K562 (cell line): Measurements from ENCODE around the gene TSPAN18. TPM values are rescaled to one million over a fixed set of nuclear protein-coding genes. Genes with fewer than 3 reads are reported as not detected.

ENCODE experiments used
- FOXP1 ChIP-seq: sonication (generic); formaldehyde crosslinking; IDR thresholded peaks from 2 replicates; pipeline ENCODE4 v1.8.0; 2022; ENCODE audit warnings: mild to moderate bottlenecking, missing genetic modification reagents
- MTA3 ChIP-seq: fragments of 450-650 bp; formaldehyde crosslinking; IDR thresholded peaks from 2 replicates; pipeline ENCODE4 v1.6.1; 2017; ENCODE audit warnings: mild to moderate bottlenecking, borderline replicate concordance
- PHB ChIP-seq: fragments of 250-450 bp; sonication (Bioruptor Pico); IDR thresholded peaks from 2 replicates; pipeline ENCODE4 v1.5.0; 2021
- POLR2G ChIP-seq: fragments of 200-400 bp; formaldehyde crosslinking; IDR thresholded peaks from 2 replicates; pipeline ENCODE4 v1.6.1; 2017; ENCODE audit warnings: low read depth, mild to moderate bottlenecking, antibody characterized with exemption, low read length, moderate library complexity
- PPARD ChIP-seq: fragments of 250-450 bp; sonication (Bioruptor Pico); IDR thresholded peaks from 2 replicates; pipeline ENCODE4 v1.8.0; 2022; ENCODE audit warnings: inconsistent platforms, mild to moderate bottlenecking, moderate library complexity
- RBM22 ChIP-seq: fragments of 200-400 bp; formaldehyde crosslinking; IDR thresholded peaks from 2 replicates; pipeline ENCODE4 v1.6.1; 2018; ENCODE audit warnings: low read length, low read depth; ENCODE audit not compliant: poor library complexity, severe bottlenecking
- RFX7 ChIP-seq: fragments of 250-450 bp; sonication (Bioruptor Pico); IDR thresholded peaks from 2 replicates; pipeline ENCODE4 v1.5.1; 2021; ENCODE audit warnings: mild to moderate bottlenecking
- SAP30 ChIP-seq: fragments of 200-600 bp; sonication (generic); IDR thresholded peaks from 2 replicates; pipeline ENCODE4 v1.6.1; 2012; ENCODE audit warnings: borderline replicate concordance, low read depth, mild to moderate bottlenecking, moderate library complexity, low read length, control low read depth, inconsistent platforms; ENCODE audit not compliant: insufficient read depth, poor library complexity, severe bottlenecking
- SMC3 ChIP-seq: conservative IDR thresholded peaks from 2 replicates; pipeline ENCODE4 v1.6.1; 2011; ENCODE audit warnings: low read depth, low read length, improper control_type of control experiment; ENCODE audit not compliant: insufficient read depth
- TARDBP ChIP-seq: fragments of 450-650 bp; IDR thresholded peaks from 2 replicates; pipeline ENCODE4 v1.6.1; 2016
- TCF3 ChIP-seq: sonication (generic); formaldehyde crosslinking; IDR thresholded peaks from 2 replicates; pipeline ENCODE4 v1.4.0; 2020; ENCODE audit warnings: mild to moderate bottlenecking, missing genetic modification reagents
- TCF7L2 ChIP-seq: fragments of 150-350 bp; IDR thresholded peaks from 2 replicates; pipeline ENCODE4 v1.6.1; 2016; ENCODE audit warnings: low read depth, mild to moderate bottlenecking, low read length, moderate library complexity
- ZFP91 ChIP-seq: sonication (generic); formaldehyde crosslinking; IDR thresholded peaks from 2 replicates; pipeline ENCODE4 v1.8.0; 2022; ENCODE audit warnings: mild to moderate bottlenecking, missing genetic modification reagents
- ZNF175 ChIP-seq: fragments of 200-800 bp; sonication (Bioruptor generic); IDR thresholded peaks from 2 replicates; pipeline ENCODE4 v1.6.1; 2016; ENCODE audit warnings: low read depth, mild to moderate bottlenecking, missing genetic modification characterization, missing compliant biosample characterization
- ZNF583 ChIP-seq: fragments of 250-450 bp; sonication (Bioruptor Pico); IDR thresholded peaks from 2 replicates; pipeline ENCODE4 v1.4.0; 2020
- ZNF699 ChIP-seq: fragments of 250-450 bp; sonication (Bioruptor Pico); IDR thresholded peaks from 2 replicates; pipeline ENCODE4 v1.8.0; 2021; ENCODE audit warnings: mild to moderate bottlenecking, moderate library complexity; ENCODE audit not compliant: insufficient replicate concordance
- polyA plus RNA-seq, 8 experiments: library from polyadenylated mRNA; depleted of rRNA in 4 of 8; stranded (reverse) in 5 of 8; unstranded in 3 of 8; fragments of >200 nt; fragmentation: Nextera tagmentation in 2 of 8; fragmentation: Illumina TruSeq in 1 of 8; extraction: Ambion mirVana in 2 of 8; extraction: Trizol in 1 of 8; gene quantifications; 2 replicates each; pipeline versions ENCODE4 v1.2.1 to v1.2.3, GENCODE V29; 2011 to 2014; ENCODE audit warnings: inconsistent platforms in 1 of 8, missing spikeins in 1 of 8
- total RNA-seq, 7 experiments: library from RNA; depleted of rRNA in 6 of 7; stranded (reverse); fragments of >200 nt in 6 of 7; fragmentation: Illumina TruSeq in 2 of 7; extraction: Trizol in 2 of 7; gene quantifications; 2 replicates each; pipeline versions ENCODE4 v1.2.1 to v1.2.3, GENCODE V29; 2011 to 2021; ENCODE audit warnings: low replicate concordance in 1 of 7
- TF ChIP-seq, protein P1 (sequence below): fragments of 450-650 bp; conservative IDR thresholded peaks from 2 replicates; pipeline ENCODE4 v1.6.1; 2016; ENCODE audit warnings: missing genetic modification characterization, low read depth, mild to moderate bottlenecking, control low read depth, missing compliant biosample characterization
- TF ChIP-seq, protein P2 (sequence below): fragments of 250-450 bp; sonication (Bioruptor Pico); IDR thresholded peaks from 2 replicates; pipeline ENCODE4 v1.4.0; 2020

TSPAN18 gene
- total and polyA plus RNA-seq, 9 of the 15 experiments (the other 6 are each of a cell fraction or from before 2014, with no cell fraction given) = 0.17 to 0.35 (median 0.22) TPM; not detected in 4

DNA sequence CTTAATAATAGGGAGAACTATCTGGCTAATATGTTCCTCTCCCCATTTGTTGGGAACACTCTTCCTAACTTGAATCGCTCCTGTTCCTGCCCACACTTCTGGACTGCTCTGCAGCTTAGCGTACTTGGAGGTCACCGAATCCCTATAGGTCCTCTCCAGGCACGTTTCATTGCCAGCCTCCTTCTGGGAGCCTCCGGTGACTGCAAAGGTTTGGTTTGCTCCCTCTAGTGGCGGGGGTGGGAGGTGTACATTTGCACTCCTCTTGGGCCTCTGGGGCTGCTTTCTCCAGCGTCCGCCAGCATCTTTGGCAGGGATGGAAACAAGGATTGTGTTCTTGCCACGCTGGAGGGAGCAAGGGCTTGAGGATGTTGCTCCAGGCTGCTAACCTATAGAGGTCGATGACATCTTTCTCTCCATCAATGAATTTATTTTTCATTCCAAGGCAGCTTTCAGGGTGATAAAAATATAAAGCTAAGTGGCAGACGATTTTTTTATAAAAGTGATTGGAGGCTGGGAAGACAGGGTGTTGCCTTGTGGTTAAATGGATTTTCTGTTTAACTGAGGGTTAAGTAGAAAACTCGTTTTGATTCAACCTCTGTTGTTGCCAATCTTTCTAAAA is 48.7 kb downstream of the TSPAN18 start (continued):
- TF ChIP-seq ZNF583 (CRISPR knock-in tag) (no peak), ZNF699 (CRISPR knock-in tag) (no peak), SAP30 (no peak), ZFP91 (CRISPR knock-in tag) (no peak), FOXP1 (no peak), MTA3 (peak; percentile 55; the same call in 1 of the 2 replicates), RFX7 (CRISPR knock-in tag) (no peak), TARDBP (no peak), SMC3 (0 out of 2 replicates have a peak, but pooled peaks have one; percentile 31), RBM22 (no peak), POLR2G (no peak), ZNF175 (no peak), PPARD (no peak), PHB (CRISPR knock-in tag) (no peak), TCF3 (no peak), TCF7L2 (no peak)
- TF ChIP-seq, protein P1, sequence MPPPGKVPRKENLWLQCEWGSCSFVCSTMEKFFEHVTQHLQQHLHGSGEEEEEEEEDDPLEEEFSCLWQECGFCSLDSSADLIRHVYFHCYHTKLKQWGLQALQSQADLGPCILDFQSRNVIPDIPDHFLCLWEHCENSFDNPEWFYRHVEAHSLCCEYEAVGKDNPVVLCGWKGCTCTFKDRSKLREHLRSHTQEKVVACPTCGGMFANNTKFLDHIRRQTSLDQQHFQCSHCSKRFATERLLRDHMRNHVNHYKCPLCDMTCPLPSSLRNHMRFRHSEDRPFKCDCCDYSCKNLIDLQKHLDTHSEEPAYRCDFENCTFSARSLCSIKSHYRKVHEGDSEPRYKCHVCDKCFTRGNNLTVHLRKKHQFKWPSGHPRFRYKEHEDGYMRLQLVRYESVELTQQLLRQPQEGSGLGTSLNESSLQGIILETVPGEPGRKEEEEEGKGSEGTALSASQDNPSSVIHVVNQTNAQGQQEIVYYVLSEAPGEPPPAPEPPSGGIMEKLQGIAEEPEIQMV (tag) = peak; percentile 99
- TF ChIP-seq, protein P2, sequence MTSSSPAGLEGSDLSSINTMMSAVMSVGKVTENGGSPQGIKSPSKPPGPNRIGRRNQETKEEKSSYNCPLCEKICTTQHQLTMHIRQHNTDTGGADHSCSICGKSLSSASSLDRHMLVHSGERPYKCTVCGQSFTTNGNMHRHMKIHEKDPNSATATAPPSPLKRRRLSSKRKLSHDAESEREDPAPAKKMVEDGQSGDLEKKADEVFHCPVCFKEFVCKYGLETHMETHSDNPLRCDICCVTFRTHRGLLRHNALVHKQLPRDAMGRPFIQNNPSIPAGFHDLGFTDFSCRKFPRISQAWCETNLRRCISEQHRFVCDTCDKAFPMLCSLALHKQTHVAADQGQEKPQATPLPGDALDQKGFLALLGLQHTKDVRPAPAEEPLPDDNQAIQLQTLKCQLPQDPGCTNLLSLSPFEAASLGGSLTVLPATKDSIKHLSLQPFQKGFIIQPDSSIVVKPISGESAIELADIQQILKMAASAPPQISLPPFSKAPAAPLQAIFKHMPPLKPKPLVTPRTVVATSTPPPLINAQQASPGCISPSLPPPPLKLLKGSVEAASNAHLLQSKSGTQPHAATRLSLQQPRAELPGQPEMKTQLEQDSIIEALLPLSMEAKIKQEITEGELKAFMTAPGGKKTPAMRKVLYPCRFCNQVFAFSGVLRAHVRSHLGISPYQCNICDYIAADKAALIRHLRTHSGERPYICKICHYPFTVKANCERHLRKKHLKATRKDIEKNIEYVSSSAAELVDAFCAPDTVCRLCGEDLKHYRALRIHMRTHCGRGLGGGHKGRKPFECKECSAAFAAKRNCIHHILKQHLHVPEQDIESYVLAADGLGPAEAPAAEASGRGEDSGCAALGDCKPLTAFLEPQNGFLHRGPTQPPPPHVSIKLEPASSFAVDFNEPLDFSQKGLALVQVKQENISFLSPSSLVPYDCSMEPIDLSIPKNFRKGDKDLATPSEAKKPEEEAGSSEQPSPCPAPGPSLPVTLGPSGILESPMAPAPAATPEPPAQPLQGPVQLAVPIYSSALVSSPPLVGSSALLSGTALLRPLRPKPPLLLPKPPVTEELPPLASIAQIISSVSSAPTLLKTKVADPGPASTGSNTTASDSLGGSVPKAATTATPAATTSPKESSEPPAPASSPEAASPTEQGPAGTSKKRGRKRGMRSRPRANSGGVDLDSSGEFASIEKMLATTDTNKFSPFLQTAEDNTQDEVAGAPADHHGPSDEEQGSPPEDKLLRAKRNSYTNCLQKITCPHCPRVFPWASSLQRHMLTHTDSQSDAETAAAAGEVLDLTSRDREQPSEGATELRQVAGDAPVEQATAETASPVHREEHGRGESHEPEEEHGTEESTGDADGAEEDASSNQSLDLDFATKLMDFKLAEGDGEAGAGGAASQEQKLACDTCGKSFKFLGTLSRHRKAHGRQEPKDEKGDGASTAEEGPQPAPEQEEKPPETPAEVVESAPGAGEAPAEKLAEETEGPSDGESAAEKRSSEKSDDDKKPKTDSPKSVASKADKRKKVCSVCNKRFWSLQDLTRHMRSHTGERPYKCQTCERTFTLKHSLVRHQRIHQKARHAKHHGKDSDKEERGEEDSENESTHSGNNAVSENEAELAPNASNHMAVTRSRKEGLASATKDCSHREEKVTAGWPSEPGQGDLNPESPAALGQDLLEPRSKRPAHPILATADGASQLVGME (CRISPR knock-in tag) = no peak
